WTC11 (cell line): ENCODE data around the gene HOXB6. TPM values are rescaled to one million over a fixed set of nuclear protein-coding genes. Genes with fewer than 3 reads are reported as not detected.

Source experiments
- ATAC-seq: fragments of 200-7000 bp; cut with Tn5 transposase; 2 replicates; pipeline ENCODE4 v1.10.0; 2021; ENCODE audit warnings: mild to moderate bottlenecking, moderate library complexity
- CTCF ChIA-PET: fragments of 300-600 bp; sonication (Branson Sonifier 250); formaldehyde crosslinking; loops from one replicate; lab custom pipeline; 2021; ENCODE audit warnings: antibody characterized with exemption; lab: Charles Lee
- POLR2A ChIA-PET: fragments of 350-600 bp; sonication (Branson Sonifier 250); formaldehyde crosslinking; loops from one replicate; lab custom pipeline; 2021; ENCODE audit warnings: antibody characterized with exemption; lab: Charles Lee
- DNase-seq: peaks from one replicate; pipeline ENCODE4 v3.0.0; 2021; ENCODE audit warnings: low spot score
- H3K27ac Mint-ChIP-seq: 2 replicates; pipeline ENCODE4 v1.8.0; 2021; ENCODE audit warnings: mixed read lengths
- H3K27me3 Mint-ChIP-seq: 2 replicates; pipeline ENCODE4 v1.8.0; 2021; ENCODE audit warnings: low read depth, mild to moderate bottlenecking, moderate library complexity, mixed read lengths
- H3K36me3 Mint-ChIP-seq: 2 replicates; pipeline ENCODE4 v1.8.0; 2021; ENCODE audit warnings: mixed read lengths
- H3K4me1 Mint-ChIP-seq: 2 replicates; pipeline ENCODE4 v1.8.0; 2022; ENCODE audit warnings: mixed read lengths
- H3K4me3 Mint-ChIP-seq: 2 replicates; pipeline ENCODE4 v1.8.0; 2021; ENCODE audit warnings: mild to moderate bottlenecking, moderate library complexity, mixed read lengths
- H3K9me3 Mint-ChIP-seq: 2 replicates; pipeline ENCODE4 v1.8.0; 2021; ENCODE audit warnings: mixed read lengths
- CREM ChIP-seq: sonication (generic); formaldehyde crosslinking; IDR thresholded peaks from 2 replicates; pipeline ENCODE4 v1.8.1; 2022; ENCODE audit warnings: mild to moderate bottlenecking, missing genetic modification reagents, moderate library complexity
- ELF4 ChIP-seq: sonication (generic); formaldehyde crosslinking; IDR thresholded peaks from 2 replicates; pipeline ENCODE4 v1.8.1; 2022; ENCODE audit warnings: low read depth, mild to moderate bottlenecking, moderate library complexity, missing genetic modification reagents
- EMX1 ChIP-seq: fragments of 250-450 bp; sonication (Bioruptor Pico); IDR thresholded peaks from 2 replicates; pipeline ENCODE4 v1.8.0; 2021; ENCODE audit warnings: mild to moderate bottlenecking
- ETV6 ChIP-seq: sonication (generic); formaldehyde crosslinking; IDR thresholded peaks from 2 replicates; pipeline ENCODE4 v1.8.1; 2022; ENCODE audit warnings: mild to moderate bottlenecking, missing genetic modification reagents
- FOXJ3 ChIP-seq: sonication (generic); formaldehyde crosslinking; IDR thresholded peaks from 2 replicates; pipeline ENCODE4 v1.9.0; 2021; ENCODE audit warnings: missing genetic modification reagents, mild to moderate bottlenecking, borderline replicate concordance
- FOXP1 ChIP-seq: sonication (generic); formaldehyde crosslinking; IDR thresholded peaks from 2 replicates; pipeline ENCODE4 v1.8.0; 2022; ENCODE audit warnings: missing genetic modification reagents, mild to moderate bottlenecking, moderate library complexity, borderline replicate concordance
- GRHL2 ChIP-seq: fragments of 250-450 bp; sonication (Bioruptor Pico); IDR thresholded peaks from 2 replicates; pipeline ENCODE4 v1.8.0; 2022; ENCODE audit warnings: mild to moderate bottlenecking, moderate library complexity; ENCODE audit not compliant: insufficient replicate concordance, severe bottlenecking
- GTF2I ChIP-seq: fragments of 250-450 bp; sonication (Bioruptor Pico); conservative IDR thresholded peaks from 2 replicates; pipeline ENCODE4 v1.4.0; 2021; ENCODE audit warnings: mild to moderate bottlenecking
- HMGA2 ChIP-seq: fragments of 250-450 bp; sonication (Bioruptor Pico); IDR thresholded peaks from 2 replicates; pipeline ENCODE4 v1.4.0; 2021; ENCODE audit warnings: mild to moderate bottlenecking, moderate library complexity
- IRF2 ChIP-seq: sonication (generic); formaldehyde crosslinking; IDR thresholded peaks from 2 replicates; pipeline ENCODE4 v1.8.0; 2022; ENCODE audit warnings: low read depth, missing genetic modification reagents, borderline replicate concordance
- JAZF1 ChIP-seq: fragments of 250-450 bp; sonication (Bioruptor Pico); IDR thresholded peaks from 2 replicates; pipeline ENCODE4 v1.9.0; 2021; ENCODE audit warnings: moderate library complexity, mild to moderate bottlenecking, inconsistent platforms
- NR2C2 ChIP-seq: sonication (generic); formaldehyde crosslinking; IDR thresholded peaks from 2 replicates; pipeline ENCODE4 v1.8.0; 2022; ENCODE audit warnings: mild to moderate bottlenecking, missing genetic modification reagents
- OVOL2 ChIP-seq: fragments of 250-450 bp; sonication (Bioruptor Pico); IDR thresholded peaks from 2 replicates; pipeline ENCODE4 v1.9.0; 2021; ENCODE audit warnings: mild to moderate bottlenecking, borderline replicate concordance
- SMAD4 ChIP-seq: sonication (generic); formaldehyde crosslinking; IDR thresholded peaks from 2 replicates; pipeline ENCODE4 v1.8.0; 2022; ENCODE audit warnings: mild to moderate bottlenecking, missing genetic modification reagents
- TCF7 ChIP-seq: sonication (generic); formaldehyde crosslinking; IDR thresholded peaks from 2 replicates; pipeline ENCODE4 v1.8.0; 2022; ENCODE audit warnings: mild to moderate bottlenecking, low read depth, missing genetic modification reagents, moderate library complexity
- TEAD1 ChIP-seq: sonication (generic); formaldehyde crosslinking; IDR thresholded peaks from 2 replicates; pipeline ENCODE4 v1.8.0; 2022; ENCODE audit warnings: mild to moderate bottlenecking, missing genetic modification reagents
- TEAD4 ChIP-seq: sonication (generic); formaldehyde crosslinking; IDR thresholded peaks from 2 replicates; pipeline ENCODE4 v1.8.0; 2022; ENCODE audit warnings: mild to moderate bottlenecking, missing genetic modification reagents
- ZBTB21 ChIP-seq: sonication (generic); formaldehyde crosslinking; IDR thresholded peaks from 2 replicates; pipeline ENCODE4 v1.8.1; 2023; ENCODE audit warnings: mild to moderate bottlenecking, missing genetic modification reagents, borderline replicate concordance
- ZNF232 ChIP-seq: sonication (generic); formaldehyde crosslinking; IDR thresholded peaks from 2 replicates; pipeline ENCODE4 v1.8.0; 2022; ENCODE audit warnings: mild to moderate bottlenecking, missing genetic modification reagents
- ZNF416 ChIP-seq: fragments of 250-450 bp; sonication (Bioruptor Pico); IDR thresholded peaks from 2 replicates; pipeline ENCODE4 v1.9.0; 2021; ENCODE audit warnings: mild to moderate bottlenecking, inconsistent platforms
- ZNF423 ChIP-seq: fragments of 250-450 bp; sonication (Bioruptor Pico); IDR thresholded peaks from 2 replicates; pipeline ENCODE4 v2.1.2; 2022; ENCODE audit warnings: mild to moderate bottlenecking, moderate library complexity
- total RNA-seq: library from RNA; stranded (reverse); gene quantifications from 3 replicates; pipeline ENCODE4 v1.2.3, GENCODE V29; 2021
- TF ChIP-seq, protein P1 (sequence below): sonication (generic); formaldehyde crosslinking; IDR thresholded peaks from 2 replicates; pipeline ENCODE4 v1.8.1; 2023; ENCODE audit warnings: mild to moderate bottlenecking, missing genetic modification reagents, moderate library complexity
- TF ChIP-seq, protein P2 (sequence below): sonication (generic); formaldehyde crosslinking; IDR thresholded peaks from 2 replicates; pipeline ENCODE4 v1.8.0; 2022; ENCODE audit warnings: mild to moderate bottlenecking, missing genetic modification reagents
- TF ChIP-seq, protein P3 (sequence below): sonication (generic); formaldehyde crosslinking; IDR thresholded peaks from 2 replicates; pipeline ENCODE4 v1.8.0; 2022; ENCODE audit warnings: mild to moderate bottlenecking, missing genetic modification reagents
- TF ChIP-seq, protein P4 (sequence below): fragments of 250-450 bp; sonication (Bioruptor Pico); IDR thresholded peaks from 2 replicates; pipeline ENCODE4 v2.1.2; 2022; ENCODE audit warnings: mild to moderate bottlenecking, moderate library complexity
- TF ChIP-seq, protein P5 (sequence below): sonication (generic); formaldehyde crosslinking; IDR thresholded peaks from 2 replicates; pipeline ENCODE4 v1.8.1; 2022; ENCODE audit warnings: mild to moderate bottlenecking, missing genetic modification reagents, moderate library complexity, borderline replicate concordance
- TF ChIP-seq, protein P6 (sequence below): sonication (generic); formaldehyde crosslinking; IDR thresholded peaks from 2 replicates; pipeline ENCODE4 v1.8.0; 2022; ENCODE audit warnings: mild to moderate bottlenecking, missing genetic modification reagents
- TF ChIP-seq, protein P7 (sequence below): sonication (generic); formaldehyde crosslinking; conservative IDR thresholded peaks from 2 replicates; pipeline ENCODE4 v1.8.1; 2022; ENCODE audit warnings: mild to moderate bottlenecking, missing genetic modification reagents
- TF ChIP-seq, protein P8 (sequence below): sonication (generic); formaldehyde crosslinking; IDR thresholded peaks from 2 replicates; pipeline ENCODE4 v1.8.1; 2022; ENCODE audit warnings: low read depth, missing genetic modification reagents, borderline replicate concordance

HOXB6 gene
- total RNA-seq, 1 experiment from 2014 or later, result not detected

DNA sequence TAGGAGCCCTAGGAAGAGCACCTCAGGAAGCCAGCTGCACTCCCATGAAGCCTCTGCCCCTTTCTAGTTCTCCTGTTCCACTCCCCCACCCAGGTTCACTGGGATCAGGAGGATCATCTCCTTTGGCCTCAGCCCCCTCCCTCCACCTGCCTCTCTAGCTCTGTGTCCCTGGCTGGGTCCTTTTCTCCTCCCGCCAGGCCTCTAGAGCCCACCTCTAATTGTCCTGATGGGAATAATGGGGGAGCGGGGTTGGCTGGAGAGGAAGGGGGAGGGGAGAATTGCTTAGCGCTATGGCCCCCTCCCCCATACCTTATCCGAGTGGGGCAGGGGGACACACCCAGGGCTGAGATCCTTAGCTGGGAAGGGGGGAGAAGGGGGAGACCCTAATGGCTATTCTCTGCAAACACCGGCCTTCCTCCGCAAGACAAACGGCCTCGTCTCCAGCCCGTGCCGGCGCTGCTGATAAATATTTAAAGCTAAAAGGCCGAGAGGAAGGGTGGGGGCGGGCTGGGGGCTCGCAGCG lies 5.0 kb upstream of the HOXB6 start:
- ATAC-seq (no peak; the same call in 1 of the 2 replicates), DNase-seq (no peak)
- Mint-ChIP-seq H3K9me3 (no peaks in the 10 kb centered on the region), H3K27ac (no peak overlapping the region), H3K36me3 (0 out of 2 replicates have a peak, but pooled peaks cover 5% of the 10 kb centered on the region), H3K27me3 (peaks cover 100% of the 10 kb centered on the region; the same call in 1 of the 2 replicates), H3K4me1 (peaks cover 33% of the 10 kb centered on the region), H3K4me3 (no peak overlapping the region)
- ChIA-PET POLR2A (interaction anchor here (0.6 kb wide), 1 partner anchor 42 kb away, joined by 5 read pairs; no protein-coding TSS in a partner anchor), CTCF (interaction anchor here (0.5 to 2.0 kb wide), 10 partner anchors 13 to 584 kb away, joined by 3 to 9 read pairs (median 4); no protein-coding TSS in a partner anchor)
- TF ChIP-seq IRF2 (CRISPR knock-in tag), result no peak
- TF ChIP-seq, protein P1, sequence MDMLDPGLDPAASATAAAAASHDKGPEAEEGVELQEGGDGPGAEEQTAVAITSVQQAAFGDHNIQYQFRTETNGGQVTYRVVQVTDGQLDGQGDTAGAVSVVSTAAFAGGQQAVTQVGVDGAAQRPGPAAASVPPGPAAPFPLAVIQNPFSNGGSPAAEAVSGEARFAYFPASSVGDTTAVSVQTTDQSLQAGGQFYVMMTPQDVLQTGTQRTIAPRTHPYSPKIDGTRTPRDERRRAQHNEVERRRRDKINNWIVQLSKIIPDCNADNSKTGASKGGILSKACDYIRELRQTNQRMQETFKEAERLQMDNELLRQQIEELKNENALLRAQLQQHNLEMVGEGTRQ (CRISPR knock-in tag), result no peak
- no peak for TF ChIP-seq TEAD4
- no peak for TF ChIP-seq ZNF232 (CRISPR knock-in tag)
- TF ChIP-seq OVOL2 (CRISPR knock-in tag), result no peak
- TF ChIP-seq EMX1 (CRISPR knock-in tag), result no peak
- TF ChIP-seq TEAD1 (CRISPR knock-in tag), result no peak
- no peak for TF ChIP-seq FOXP1 (CRISPR knock-in tag)
- no peak for TF ChIP-seq JAZF1 (CRISPR knock-in tag)
- TF ChIP-seq, protein P2, sequence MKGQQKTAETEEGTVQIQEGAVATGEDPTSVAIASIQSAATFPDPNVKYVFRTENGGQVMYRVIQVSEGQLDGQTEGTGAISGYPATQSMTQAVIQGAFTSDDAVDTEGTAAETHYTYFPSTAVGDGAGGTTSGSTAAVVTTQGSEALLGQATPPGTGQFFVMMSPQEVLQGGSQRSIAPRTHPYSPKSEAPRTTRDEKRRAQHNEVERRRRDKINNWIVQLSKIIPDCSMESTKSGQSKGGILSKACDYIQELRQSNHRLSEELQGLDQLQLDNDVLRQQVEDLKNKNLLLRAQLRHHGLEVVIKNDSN, result no peak
- TF ChIP-seq ELF4, result no peak
- TF ChIP-seq SMAD4 (CRISPR knock-in tag), result no peak
- TF ChIP-seq, protein P3, sequence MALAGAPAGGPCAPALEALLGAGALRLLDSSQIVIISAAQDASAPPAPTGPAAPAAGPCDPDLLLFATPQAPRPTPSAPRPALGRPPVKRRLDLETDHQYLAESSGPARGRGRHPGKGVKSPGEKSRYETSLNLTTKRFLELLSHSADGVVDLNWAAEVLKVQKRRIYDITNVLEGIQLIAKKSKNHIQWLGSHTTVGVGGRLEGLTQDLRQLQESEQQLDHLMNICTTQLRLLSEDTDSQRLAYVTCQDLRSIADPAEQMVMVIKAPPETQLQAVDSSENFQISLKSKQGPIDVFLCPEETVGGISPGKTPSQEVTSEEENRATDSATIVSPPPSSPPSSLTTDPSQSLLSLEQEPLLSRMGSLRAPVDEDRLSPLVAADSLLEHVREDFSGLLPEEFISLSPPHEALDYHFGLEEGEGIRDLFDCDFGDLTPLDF (CRISPR knock-in tag), result no peak
- TF ChIP-seq, protein P4, sequence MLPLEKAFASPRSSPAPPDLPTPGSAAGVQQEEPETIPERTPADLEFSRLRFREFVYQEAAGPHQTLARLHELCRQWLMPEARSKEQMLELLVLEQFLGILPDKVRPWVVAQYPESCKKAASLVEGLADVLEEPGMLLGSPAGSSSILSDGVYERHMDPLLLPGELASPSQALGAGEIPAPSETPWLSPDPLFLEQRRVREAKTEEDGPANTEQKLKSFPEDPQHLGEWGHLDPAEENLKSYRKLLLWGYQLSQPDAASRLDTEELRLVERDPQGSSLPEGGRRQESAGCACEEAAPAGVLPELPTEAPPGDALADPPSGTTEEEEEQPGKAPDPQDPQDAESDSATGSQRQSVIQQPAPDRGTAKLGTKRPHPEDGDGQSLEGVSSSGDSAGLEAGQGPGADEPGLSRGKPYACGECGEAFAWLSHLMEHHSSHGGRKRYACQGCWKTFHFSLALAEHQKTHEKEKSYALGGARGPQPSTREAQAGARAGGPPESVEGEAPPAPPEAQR, result no peak
- no peak for TF ChIP-seq GTF2I (CRISPR knock-in tag)
- no peak for TF ChIP-seq ETV6
- TF ChIP-seq ZBTB21 (CRISPR knock-in tag), result no peak
- no peak for TF ChIP-seq GRHL2
- TF ChIP-seq, protein P5, sequence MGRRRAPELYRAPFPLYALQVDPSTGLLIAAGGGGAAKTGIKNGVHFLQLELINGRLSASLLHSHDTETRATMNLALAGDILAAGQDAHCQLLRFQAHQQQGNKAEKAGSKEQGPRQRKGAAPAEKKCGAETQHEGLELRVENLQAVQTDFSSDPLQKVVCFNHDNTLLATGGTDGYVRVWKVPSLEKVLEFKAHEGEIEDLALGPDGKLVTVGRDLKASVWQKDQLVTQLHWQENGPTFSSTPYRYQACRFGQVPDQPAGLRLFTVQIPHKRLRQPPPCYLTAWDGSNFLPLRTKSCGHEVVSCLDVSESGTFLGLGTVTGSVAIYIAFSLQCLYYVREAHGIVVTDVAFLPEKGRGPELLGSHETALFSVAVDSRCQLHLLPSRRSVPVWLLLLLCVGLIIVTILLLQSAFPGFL, result no peak

DNA sequence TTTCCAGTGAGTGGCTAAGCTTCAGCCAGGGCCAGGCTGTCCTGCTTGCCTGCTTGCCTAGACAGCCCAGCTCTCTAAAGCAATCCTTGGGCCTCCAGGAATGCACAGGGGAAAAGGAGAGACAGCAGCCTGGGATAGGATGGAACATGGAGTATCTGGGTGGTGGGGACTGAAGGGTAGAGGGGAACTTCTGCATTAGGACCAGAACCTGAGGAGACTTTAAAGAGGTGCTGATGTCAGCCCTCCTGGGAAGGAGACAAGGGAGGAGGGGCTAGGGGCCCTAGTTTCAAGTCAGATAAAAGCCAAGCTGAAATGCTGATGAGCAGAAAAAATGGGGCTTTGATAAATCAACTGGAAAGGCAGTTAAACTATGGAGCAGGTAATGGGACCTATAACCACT lies 4.2 kb upstream of the HOXB6 start:
- H3K4me3 Mint-ChIP-seq, result no peak overlapping the region
- CTCF ChIA-PET, result interaction anchor here (0.5 to 2.0 kb wide), 4 partner anchors 16 to 38 kb away, joined by 3 to 9 read pairs (median 5); no protein-coding TSS in a partner anchor
- H3K9me3 Mint-ChIP-seq, result no peaks in the 10 kb centered on the region
- H3K4me1 Mint-ChIP-seq, result peaks cover 32% of the 10 kb centered on the region
- no peak overlapping the region for H3K27ac Mint-ChIP-seq
- no peak for ATAC-seq
- POLR2A ChIA-PET, result no interaction called here
- no peak for DNase-seq
- 0 out of 2 replicates have a peak, but pooled peaks cover 5% of the 10 kb centered on the region for H3K36me3 Mint-ChIP-seq
- H3K27me3 Mint-ChIP-seq, result peaks cover 100% of the 10 kb centered on the region; the same call in 1 of the 2 replicates
- TF ChIP-seq, protein P6, sequence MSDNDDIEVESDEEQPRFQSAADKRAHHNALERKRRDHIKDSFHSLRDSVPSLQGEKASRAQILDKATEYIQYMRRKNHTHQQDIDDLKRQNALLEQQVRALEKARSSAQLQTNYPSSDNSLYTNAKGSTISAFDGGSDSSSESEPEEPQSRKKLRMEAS, result no peak
- TF ChIP-seq JAZF1 (CRISPR knock-in tag), result no peak
- TF ChIP-seq FOXJ3 (CRISPR knock-in tag), result no peak
- TF ChIP-seq, protein P7, sequence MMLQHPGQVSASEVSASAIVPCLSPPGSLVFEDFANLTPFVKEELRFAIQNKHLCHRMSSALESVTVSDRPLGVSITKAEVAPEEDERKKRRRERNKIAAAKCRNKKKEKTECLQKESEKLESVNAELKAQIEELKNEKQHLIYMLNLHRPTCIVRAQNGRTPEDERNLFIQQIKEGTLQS, result no peak
- TF ChIP-seq HMGA2 (CRISPR knock-in tag), result no peak
- TF ChIP-seq ZNF416 (CRISPR knock-in tag), result no peak
- TF ChIP-seq TCF7 (CRISPR knock-in tag), result no peak
- TF ChIP-seq ZBTB21 (CRISPR knock-in tag), result no peak
- TF ChIP-seq, protein P1 (CRISPR knock-in tag), result no peak
- no peak for TF ChIP-seq ZNF423 (CRISPR knock-in tag)
- no peak for TF ChIP-seq NR2C2 (CRISPR knock-in tag)
- no peak for TF ChIP-seq CREM (CRISPR knock-in tag)
- TF ChIP-seq, protein P8, sequence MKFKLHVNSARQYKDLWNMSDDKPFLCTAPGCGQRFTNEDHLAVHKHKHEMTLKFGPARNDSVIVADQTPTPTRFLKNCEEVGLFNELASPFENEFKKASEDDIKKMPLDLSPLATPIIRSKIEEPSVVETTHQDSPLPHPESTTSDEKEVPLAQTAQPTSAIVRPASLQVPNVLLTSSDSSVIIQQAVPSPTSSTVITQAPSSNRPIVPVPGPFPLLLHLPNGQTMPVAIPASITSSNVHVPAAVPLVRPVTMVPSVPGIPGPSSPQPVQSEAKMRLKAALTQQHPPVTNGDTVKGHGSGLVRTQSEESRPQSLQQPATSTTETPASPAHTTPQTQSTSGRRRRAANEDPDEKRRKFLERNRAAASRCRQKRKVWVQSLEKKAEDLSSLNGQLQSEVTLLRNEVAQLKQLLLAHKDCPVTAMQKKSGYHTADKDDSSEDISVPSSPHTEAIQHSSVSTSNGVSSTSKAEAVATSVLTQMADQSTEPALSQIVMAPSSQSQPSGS (CRISPR knock-in tag), result no peak
